ENCODE results near the gene GOLGA8M.
"Not testable (repeated sequence)": the region's sequence is repeated elsewhere in the genome, so short reads cannot be mapped to it uniquely, and the experiment has no call there.

- not testable (repeated sequence) for TF ChIP-seq POLR2A (IDR thresholded peaks at IDR 0.05; ENCODE audit: low read depth, low read length); POLR2AphosphoS5 (IDR thresholded peaks at IDR 0.05; ENCODE audit: low read depth, low read length); TAF1 (IDR thresholded peaks at IDR 0.05; ENCODE audit: borderline replicate concordance, low read depth, low read length)
These were observed 6.4 kb upstream of the GOLGA8M start for GRCh38 chr15:28718576-28718975.
